CD4-positive, alpha-beta T cell treated with Interleukin-6 for 4 hours (primary cell): ENCODE results near the gene JAZF1.
A peak's percentile ranks its signal among the peaks of the same experiment; 100 is the strongest.
"Not testable (repeated sequence)": the region's sequence is repeated elsewhere in the genome, so short reads cannot be mapped to it uniquely, and the experiment has no call there.

Experiments used
- DNase-seq: peaks from one replicate; pipeline ENCODE4 v3.0.0-alpha.2; 2020; ENCODE audit warnings: mixed read lengths

Gene JAZF1

GRCh38 chr7:28037220-28038010 is 143.2 kb downstream of the JAZF1 start:
- no peak for DNase-seq

GRCh38 chr7:28036696-28037095 is 143.9 kb downstream of the JAZF1 start:
- DNase-seq = no peak

GRCh38 chr7:28033386-28033785 is 147.2 kb downstream of the JAZF1 start:
- DNase-seq = no peak

- no peak for DNase-seq
Measured at GRCh38 chr7:28032738-28033380, 147.7 kb downstream of the JAZF1 start.

- no peak for DNase-seq
Measured at GRCh38 chr7:28029051-28029450, 151.5 kb downstream of the JAZF1 start.

GRCh38 chr7:28028471-28028870 is 152.1 kb downstream of the JAZF1 start:
- DNase-seq = no peak

GRCh38 chr7:28026237-28026636 is 154.4 kb downstream of the JAZF1 start:
- no peak for DNase-seq

GRCh38 chr7:28024786-28025334 is 155.7 kb downstream of the JAZF1 start:
- DNase-seq = no peak

- peak; percentile 44 for DNase-seq
Measured at GRCh38 chr7:28020302-28020940, 160.2 kb downstream of the JAZF1 start.

GRCh38 chr7:28018856-28019465 is 161.6 kb downstream of the JAZF1 start:
- DNase-seq = no peak

GRCh38 chr7:28018446-28018845 is 162.1 kb downstream of the JAZF1 start:
- no peak for DNase-seq

GRCh38 chr7:28018020-28018419 is 162.6 kb downstream of the JAZF1 start:
- DNase-seq = no peak

- DNase-seq = no peak
Measured at GRCh38 chr7:28017372-28017771, 163.2 kb downstream of the JAZF1 start.

GRCh38 chr7:28016297-28016696 is 164.3 kb downstream of the JAZF1 start:
- DNase-seq = no peak

GRCh38 chr7:28015169-28015568 is 165.4 kb downstream of the JAZF1 start:
- no peak for DNase-seq

- not testable (repeated sequence) for DNase-seq
Measured at GRCh38 chr7:28014340-28014739, 166.3 kb downstream of the JAZF1 start.

GRCh38 chr7:28013441-28013840 is 167.2 kb downstream of the JAZF1 start:
- DNase-seq = no peak

GRCh38 chr7:28013019-28013418 is 167.6 kb downstream of the JAZF1 start:
- DNase-seq = no peak

- no peak for DNase-seq
Measured at GRCh38 chr7:28008911-28009310, 171.7 kb downstream of the JAZF1 start.

- DNase-seq = no peak
Measured at GRCh38 chr7:28008171-28008570, 172.4 kb downstream of the JAZF1 start.

- no peak for DNase-seq
Measured at GRCh38 chr7:28006491-28006890, 174.1 kb downstream of the JAZF1 start.

GRCh38 chr7:28005847-28006231 is 174.8 kb downstream of the JAZF1 start:
- DNase-seq = no peak
